ENCODE measurements around the gene ZNF232.
"Not testable (repeated sequence)": the region's sequence is repeated elsewhere in the genome, so short reads cannot be mapped to it uniquely, and the experiment has no call there.

Gene ZNF232

GRCh38 chr17:5096731-5097100 is 15.0 kb downstream of the ZNF232 start:
- DNase-seq: no peak

- DNase-seq: no peak
Observed at GRCh38 chr17:5092218-5093010, 19.3 kb downstream of the ZNF232 start.

GRCh38 chr17:5080591-5080990 is 31.1 kb downstream of the ZNF232 start:
- DNase-seq: no peak

GRCh38 chr17:5078106-5079028 is 33.3 kb downstream of the ZNF232 start, which contains the start of gene ZFP3:
TSS of gene ZFP3 (plus strand) at chr17:5078467. CDS start at chr17:5091505, 13,038 bp downstream.
- peak; percentile 61 for DNase-seq

- DNase-seq: no peak
Observed at GRCh38 chr17:5077781-5078105, 33.9 kb downstream of the ZNF232 start.

- not testable (repeated sequence) for DNase-seq
Observed at GRCh38 chr17:5077275-5077674, 34.4 kb downstream of the ZNF232 start.

- not testable (repeated sequence) for DNase-seq
Observed at GRCh38 chr17:5075472-5075871, 36.2 kb downstream of the ZNF232 start.

- DNase-seq: no peak
Observed at GRCh38 chr17:5069724-5070123, 42.0 kb downstream of the ZNF232 start.

GRCh38 chr17:5068236-5068635 is 43.4 kb downstream of the ZNF232 start:
- DNase-seq: no peak

- DNase-seq: no peak
Observed at GRCh38 chr17:5065227-5065744, 46.4 kb downstream of the ZNF232 start.
